IMR-90 (cell line): ENCODE measurements around the gene NLGN3. TPM values are rescaled to one million over a fixed set of nuclear protein-coding genes. Genes with fewer than 3 reads are reported as not detected.

Source experiments
- ATAC-seq: fragments of 200-7000 bp; cut with Tn5 transposase; 2 replicates; pipeline ENCODE4 v1.9.1; 2020; ENCODE audit warnings: low read depth, mild to moderate bottlenecking, moderate library complexity
- BruUV-seq: library from RNA; stranded (reverse); fragments of 400-500 nt; replicated peaks from 2 replicates; lab custom pipeline; 2021; lab: Mats Ljungman, UMichigan
- CTCF ChIA-PET: fragments of 300-600 bp; formaldehyde crosslinking; extraction: SDS; loops from one replicate; lab custom pipeline; 2021; ENCODE audit warnings: antibody characterized with exemption; lab: Yijun Ruan, JAX
- POLR2A ChIA-PET: fragments of 300-600 bp; sonication (Branson Sonifier 250); formaldehyde crosslinking; loops from one replicate; lab custom pipeline; 2022; ENCODE audit warnings: antibody characterized with exemption; ENCODE audit not compliant: unreplicated experiment; lab: Charles Lee
- DNase-seq: peaks from one replicate; pipeline ENCODE4 v3.0.0; 2013
- H2AFZ ChIP-seq: replicated peaks from 2 replicates; pipeline ENCODE3; 2013; ENCODE audit warnings: low read length, mild to moderate bottlenecking; ENCODE audit not compliant: poor library complexity
- H2AK5ac ChIP-seq: 2 replicates; pipeline ENCODE4 v1.6.1; 2013; ENCODE audit warnings: low read depth, low read length, inconsistent platforms
- H2AK9ac ChIP-seq: replicated peaks from 2 replicates; pipeline ENCODE3; 2013; ENCODE audit warnings: mild to moderate bottlenecking, low read depth, low read length, moderate library complexity; ENCODE audit not compliant: poor library complexity
- H2BK120ac ChIP-seq: 2 replicates; pipeline ENCODE4 v1.6.1; 2013; ENCODE audit warnings: low read depth, low read length, inconsistent platforms
- H2BK15ac ChIP-seq: 3 replicates; pipeline ENCODE4 v1.6.1; 2013; ENCODE audit warnings: low read depth, low read length, inconsistent platforms
- H2BK20ac ChIP-seq: 2 replicates; pipeline ENCODE4 v1.6.1; 2013; ENCODE audit warnings: low read depth, mild to moderate bottlenecking, inconsistent platforms, low read length, moderate library complexity
- H2BK5ac ChIP-seq: 2 replicates; pipeline ENCODE4 v1.6.1; 2013; ENCODE audit warnings: mild to moderate bottlenecking, low read depth, low read length, inconsistent platforms; ENCODE audit not compliant: poor library complexity, severe bottlenecking
- H3K14ac ChIP-seq: replicated peaks from 2 replicates; pipeline ENCODE4 v1.6.1; 2013; ENCODE audit warnings: low read depth, low read length, inconsistent platforms
- H3K18ac ChIP-seq: 2 replicates; pipeline ENCODE4 v1.6.1; 2013; ENCODE audit warnings: low read depth, low read length, control low read depth
- H3K23ac ChIP-seq: 2 replicates; pipeline ENCODE4 v1.6.1; 2013; ENCODE audit warnings: low read depth, low read length, inconsistent platforms
- H3K27ac ChIP-seq: 2 replicates; pipeline ENCODE4 v1.5.1; 2013; ENCODE audit warnings: mild to moderate bottlenecking, control low read depth, low read length; ENCODE audit not compliant: insufficient read depth
- H3K27me3 ChIP-seq: 2 replicates; pipeline ENCODE4 v1.6.1; 2013; ENCODE audit warnings: low read length; ENCODE audit not compliant: control insufficient read depth, insufficient read depth
- H3K36me3 ChIP-seq: 2 replicates; pipeline ENCODE4 v1.6.1; 2013; ENCODE audit warnings: low read length, mixed read lengths; ENCODE audit not compliant: control insufficient read depth, insufficient read depth
- H3K4ac ChIP-seq: 2 replicates; pipeline ENCODE4 v1.6.1; 2013; ENCODE audit warnings: low read depth, low read length, inconsistent platforms
- H3K4me1 ChIP-seq: 2 replicates; pipeline ENCODE4 v1.6.1; 2013; ENCODE audit warnings: low read length, mixed read lengths; ENCODE audit not compliant: control insufficient read depth, insufficient read depth
- H3K4me2 ChIP-seq: 2 replicates; pipeline ENCODE4 v1.6.1; 2013; ENCODE audit warnings: low read depth, mild to moderate bottlenecking, control low read depth, low read length, moderate library complexity
- H3K4me3 ChIP-seq: 2 replicates; pipeline ENCODE4 v1.5.1; 2013; ENCODE audit warnings: low read depth, mild to moderate bottlenecking, control low read depth, low read length, moderate library complexity; ENCODE audit not compliant: insufficient read depth
- H3K56ac ChIP-seq: 2 replicates; pipeline ENCODE4 v1.6.1; 2013; ENCODE audit warnings: low read length, inconsistent platforms; ENCODE audit not compliant: insufficient read depth; ENCODE audit errors: extremely low read depth
- H3K79me1 ChIP-seq, 2 experiments: 2 replicates each; pipeline ENCODE4 v1.6.1; 2013; ENCODE audit warnings: low read length in 2 of 2, inconsistent platforms in 1 of 2, low read depth in 1 of 2
- H3K9ac ChIP-seq: 2 replicates; pipeline ENCODE4 v1.6.1; 2013; ENCODE audit warnings: low read depth, low read length, control low read depth
- H3K9me1 ChIP-seq: 2 replicates; pipeline ENCODE4 v1.6.1; 2013; ENCODE audit warnings: low read length, inconsistent platforms; ENCODE audit not compliant: insufficient read depth
- H3K9me3 ChIP-seq: 2 replicates; pipeline ENCODE4 v1.6.1; 2013; ENCODE audit warnings: low read length; ENCODE audit not compliant: control insufficient read depth, insufficient read depth
- H4K20me1 ChIP-seq: 2 replicates; pipeline ENCODE4 v1.6.1; 2013; ENCODE audit warnings: low read length, inconsistent platforms; ENCODE audit not compliant: insufficient read depth
- H4K5ac ChIP-seq: 2 replicates; pipeline ENCODE4 v1.6.1; 2013; ENCODE audit warnings: mild to moderate bottlenecking, low read depth, low read length, control low read depth
- H4K8ac ChIP-seq, 2 experiments: 2 replicates each; pipeline ENCODE4 v1.6.1; 2013; ENCODE audit warnings: low read depth in 2 of 2, low read length in 2 of 2, control low read depth in 1 of 2, inconsistent platforms in 1 of 2
- H4K91ac ChIP-seq: 2 replicates; pipeline ENCODE4 v1.6.1; 2013; ENCODE audit warnings: low read depth, low read length, inconsistent platforms; ENCODE audit not compliant: insufficient read depth
- ELK1 ChIP-seq: fragments of 150-350 bp; IDR thresholded peaks from 2 replicates; pipeline ENCODE4 v1.6.1; 2016; ENCODE audit warnings: low read depth, mild to moderate bottlenecking, low read length, moderate library complexity, borderline replicate concordance
- FOS ChIP-seq: fragments of 150-350 bp; IDR thresholded peaks from 2 replicates; pipeline ENCODE4 v1.6.1; 2016; ENCODE audit warnings: low read depth, low read length
- NFE2L2 ChIP-seq: fragments of 150-350 bp; IDR thresholded peaks from 2 replicates; pipeline ENCODE4 v1.6.1; 2016; ENCODE audit warnings: low read depth, mild to moderate bottlenecking, low read length
- WGBS, 2 experiments: methylation state at CpG; one replicate each; pipeline versions ENCODE4 v1.1.5 to v1.1.7; 2013; ENCODE audit warnings: missing lambda C conversion rate in 2 of 2; ENCODE audit not compliant: insufficient read length in 1 of 2; ENCODE audit errors: extremely low coverage in 2 of 2; 5-methylcytosine and 5-hydroxymethylcytosine counted together
- dilution Hi-C: fragments of 300-500 bp; cut with HindIII; formaldehyde crosslinking; loops from one replicate; pipeline ENCODE4 v1.14.3; 2018; ENCODE audit warnings: low sequenced_read_pairs; ENCODE audit not compliant: unreplicated experiment
- in situ Hi-C: fragments of 300-500 bp; cut with MboI; formaldehyde crosslinking; loops from 3 replicates; pipeline ENCODE4 v1.14.3; 2019; ENCODE audit warnings: low sequenced_read_pairs, inconsistent platforms, mixed read lengths
- intact Hi-C: fragments of 100-400 bp; cut with micrococcal nuclease; formaldehyde crosslinking; loops from 2 replicates; pipeline ENCODE4 v1.10.0; 2022
- microRNA-seq, 2 experiments: library from miRNA; stranded (forward) in 1 of 2; unstranded in 1 of 2; fragments of 10-50 nt in 1 of 2; fragments of <30 nt in 1 of 2; gene quantifications in 1 of 2; microRNA quantifications in 1 of 2; one replicate each; pipeline versions ENCODE3 to v1.1.0; 2013 to 2020; ENCODE audit not compliant: insufficient read depth in 1 of 2, insufficient read length in 1 of 2, unreplicated experiment in 1 of 2
- polyA plus RNA-seq, 3 experiments: library from polyadenylated mRNA; depleted of rRNA; stranded (reverse); fragments of >200 nt; gene quantifications; 2 replicates each; pipeline ENCODE4 v1.2.3, GENCODE V29; 2012; ENCODE audit warnings: low replicate concordance in 1 of 3
- small RNA-seq, 5 experiments: library from RNA; depleted of rRNA; stranded (forward); fragments of <200 nt; gene quantifications; one replicate each; pipeline ENCODE3, GENCODE V24; 2012
- total RNA-seq: library from RNA; depleted of rRNA; stranded (reverse); fragments of >200 nt; gene quantifications from 2 replicates; pipeline ENCODE4 v1.2.3, GENCODE V29; 2012; rRNA removed

Gene NLGN3
- total and polyA plus RNA-seq, 2 of the 4 experiments (the other 2 are of a cell fraction), result 0.18 to 0.39 TPM

GRCh38 chrX:71217298-71217697 lies 72.7 kb downstream of the NLGN3 start:
- Histone ChIP-seq H2AK5ac (no peak overlapping the region), H2BK120ac (no peak overlapping the region), H3K4me2 (no peak overlapping the region), H3K4me1 (no peaks in the 10 kb centered on the region), H2BK15ac (no peak overlapping the region), H3K36me3 (no peaks in the 10 kb centered on the region), H4K8ac (no peak overlapping the region), H3K4me3 (no peak overlapping the region), H3K27me3 (peaks cover 23% of the 10 kb centered on the region), H3K23ac (no peak overlapping the region), H3K27ac (no peak overlapping the region), H2BK5ac (no peak overlapping the region), H2AFZ (no peak overlapping the region), H3K9ac (no peak overlapping the region), H3K14ac (no peak overlapping the region), H3K18ac (no peak overlapping the region), H4K91ac (no peak overlapping the region), H2BK20ac (no peak overlapping the region), H4K5ac (no peak overlapping the region), H3K9me3 (no peaks in the 10 kb centered on the region), H2AK9ac (no peak overlapping the region), H3K56ac (no peak overlapping the region), H3K79me1 (no peaks in the 10 kb centered on the region), H3K9me1 (no peaks in the 10 kb centered on the region), H4K20me1 (no peaks in the 10 kb centered on the region), H3K4ac (no peak overlapping the region)
- ChIA-PET CTCF (no interaction called here), POLR2A (no interaction called here)
- no TSS peak for BruUV-seq
- ATAC-seq (no peak), DNase-seq (no peak)
- WGBS, 2 experiments, result no CpG with 5 or more reads among the region's 6 CpGs
- intact Hi-C loops (no loop called here), in situ Hi-C loops (no loop called here), dilution Hi-C loops (no loop called here)
- TF ChIP-seq ELK1 (no peak), FOS (no peak), NFE2L2 (no peak)

Small RNA genes lying within 50 kb of the gene (microRNA-seq; reads per million reads assigned to microRNA genes)
- not detected for gene CXorf65 (ENCODE audit: insufficient read depth, insufficient read length)

Small RNA genes lying within 50 kb of the gene (small RNA-seq; reads per million reads assigned to genes)
- gene CXorf65, result 0 reads per million in 5 experiments

Other genes starting within 250 kb of the NLGN3 start
- not detected in 2 replicates for gene TEX11, start 236.1 kb upstream of the NLGN3 start, total RNA-seq
- gene TEX11, start 236.1 kb upstream of the NLGN3 start, polyA plus RNA-seq (2012; rRNA removed), result not detected in 2 replicates
- not detected in 2 replicates for gene SLC7A3, start 213.7 kb upstream of the NLGN3 start, total RNA-seq
- gene SLC7A3, start 213.7 kb upstream of the NLGN3 start, polyA plus RNA-seq (2012; rRNA removed), result not detected in 2 replicates
- 43.0 and 59.9 TPM in 2 replicates for gene SNX12, start 76.5 kb upstream of the NLGN3 start, total RNA-seq
- gene SNX12, start 76.5 kb upstream of the NLGN3 start, polyA plus RNA-seq (2012; rRNA removed), result 55.2 and 63.0 TPM in 2 replicates
- 1.4 and 2.0 TPM in 2 replicates for gene FOXO4, start 49.0 kb upstream of the NLGN3 start, total RNA-seq
- gene FOXO4, start 49.0 kb upstream of the NLGN3 start, polyA plus RNA-seq (2012; rRNA removed), result 1.4 and 2.6 TPM in 2 replicates
- gene CXorf65, start 38.1 kb upstream of the NLGN3 start, total RNA-seq, result not detected in 2 replicates
- gene CXorf65, start 38.1 kb upstream of the NLGN3 start, polyA plus RNA-seq (2012; rRNA removed), result not detected in 2 replicates
- gene IL2RG, start 33.3 kb upstream of the NLGN3 start, total RNA-seq, result not detected in 2 replicates
- not detected in 2 replicates for gene IL2RG, start 33.3 kb upstream of the NLGN3 start, polyA plus RNA-seq (2012; rRNA removed)
- gene MED12, start 26.2 kb upstream of the NLGN3 start, total RNA-seq, result 9.1 and 12.5 TPM in 2 replicates
- gene MED12, start 26.2 kb upstream of the NLGN3 start, polyA plus RNA-seq (2012; rRNA removed), result 17.3 and 19.8 TPM in 2 replicates
- not detected in 2 replicates for gene GJB1, start 78.4 kb downstream of the NLGN3 start, total RNA-seq
- gene GJB1, start 78.4 kb downstream of the NLGN3 start, polyA plus RNA-seq (2012; rRNA removed), result not detected in 2 replicates
- 8.3 and 10.0 TPM in 2 replicates for gene ZMYM3, start 109.3 kb downstream of the NLGN3 start, total RNA-seq
- 26.0 and 28.1 TPM in 2 replicates for gene ZMYM3, start 109.3 kb downstream of the NLGN3 start, polyA plus RNA-seq (2012; rRNA removed)
- gene NONO, start 138.8 kb downstream of the NLGN3 start, total RNA-seq, result 444 and 609 TPM in 2 replicates
- gene NONO, start 138.8 kb downstream of the NLGN3 start, polyA plus RNA-seq (2012; rRNA removed), result 199 and 308 TPM in 2 replicates
- 1.7 and 3.0 TPM in 2 replicates for gene ITGB1BP2, start 156.9 kb downstream of the NLGN3 start, total RNA-seq
- gene ITGB1BP2, start 156.9 kb downstream of the NLGN3 start, polyA plus RNA-seq (2012; rRNA removed), result 3.0 and 3.5 TPM in 2 replicates
- 25.5 and 36.1 TPM in 2 replicates for gene TAF1, start 221.5 kb downstream of the NLGN3 start, total RNA-seq
- gene TAF1, start 221.5 kb downstream of the NLGN3 start, polyA plus RNA-seq (2012; rRNA removed), result 11.6 and 15.7 TPM in 2 replicates